NB4 (cell line): ENCODE results near the gene BHLHE41.

ENCODE experiments used
- CTCF ChIP-seq: IDR thresholded peaks from one replicate; pipeline ENCODE4 v1.5.1; 2012; ENCODE audit warnings: low read depth, low read length
- MAX ChIP-seq: IDR thresholded peaks from 2 replicates; pipeline ENCODE4 v1.6.1; 2011; ENCODE audit warnings: low read depth, low read length
- MYC ChIP-seq: IDR thresholded peaks from 2 replicates; pipeline ENCODE4 v1.6.1; 2011; ENCODE audit warnings: low read depth, low read length
- POLR2A ChIP-seq: IDR thresholded peaks from 2 replicates; pipeline ENCODE4 v1.6.1; 2011; ENCODE audit warnings: mild to moderate bottlenecking; ENCODE audit not compliant: insufficient read length; ENCODE audit errors: extremely low read depth

- TF ChIP-seq MYC, result no peak
- TF ChIP-seq CTCF, result no peak
- TF ChIP-seq POLR2A, result no peak
- no peak for TF ChIP-seq MAX
Observed at GRCh38 chr12:26162905-26163304, 38.1 kb upstream of the BHLHE41 start.
